HK-2 (cell line): ENCODE results near the gene USO1.

Experiments used
- DNase-seq: peaks from one replicate; pipeline ENCODE4 v3.0.0-alpha.2; 2018; ENCODE audit not compliant: unreplicated experiment

The USO1 gene

DNA sequence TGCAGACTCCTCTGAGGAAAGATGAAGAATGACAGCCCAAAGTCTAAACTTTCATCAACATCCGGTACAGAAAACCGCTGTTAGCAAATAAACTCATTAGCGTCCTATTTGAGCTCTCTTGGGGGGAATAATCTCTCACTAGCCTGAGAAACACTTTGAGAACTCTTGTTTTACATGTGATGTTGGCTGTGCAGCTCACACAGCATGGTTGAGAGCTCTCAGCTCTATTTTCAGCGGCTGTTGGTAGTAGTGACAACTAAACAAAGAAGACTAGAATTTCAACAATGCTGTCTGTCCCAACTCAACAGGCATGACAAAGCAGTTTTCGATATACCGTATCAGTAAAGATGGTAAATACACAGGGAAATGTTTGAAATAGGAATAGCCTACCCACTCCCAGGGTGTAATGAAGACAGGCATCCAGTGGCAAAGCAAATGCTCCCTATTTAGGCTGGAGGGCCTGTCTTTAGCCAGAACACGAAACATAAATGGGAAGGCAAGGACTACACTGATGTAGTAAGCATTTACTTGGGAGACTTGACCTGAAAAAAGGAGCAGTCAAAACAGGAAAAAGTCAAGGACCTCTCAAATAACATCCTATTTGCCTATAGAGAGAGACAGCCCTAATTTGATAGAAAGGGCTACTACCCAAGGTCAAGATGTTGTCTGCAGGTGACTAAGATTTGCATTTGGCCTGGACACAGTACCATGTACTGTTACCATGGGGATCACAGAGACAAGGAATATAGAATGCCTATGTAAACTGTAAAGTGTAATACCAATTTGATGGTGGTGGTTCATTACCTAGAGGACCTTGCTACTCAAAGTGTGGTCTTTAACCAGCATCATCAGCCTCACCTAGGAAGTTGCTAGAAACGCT is 117.5 kb downstream of the USO1 start:
- DNase-seq, result no peak

DNA sequence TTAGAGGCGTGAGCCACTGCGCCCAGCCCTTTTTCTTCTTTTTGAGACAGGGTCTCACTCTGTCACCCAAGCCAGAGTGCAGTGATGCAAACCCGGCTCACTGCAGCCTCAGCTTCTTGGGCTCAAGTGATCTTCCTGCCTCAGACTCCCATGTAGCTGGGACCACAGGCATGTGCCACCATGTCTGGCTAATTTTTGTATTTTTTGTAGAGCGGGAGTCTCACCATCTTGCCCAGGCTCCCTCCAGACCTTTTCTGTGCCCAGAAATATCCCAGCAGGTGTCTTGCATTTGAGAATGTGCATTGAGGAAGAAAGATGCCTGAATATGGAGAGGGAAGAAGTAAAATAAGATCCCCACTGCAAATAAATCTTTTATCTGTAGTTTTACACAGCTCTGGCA is 119.2 kb downstream of the USO1 start:
- DNase-seq, result no peak

DNA sequence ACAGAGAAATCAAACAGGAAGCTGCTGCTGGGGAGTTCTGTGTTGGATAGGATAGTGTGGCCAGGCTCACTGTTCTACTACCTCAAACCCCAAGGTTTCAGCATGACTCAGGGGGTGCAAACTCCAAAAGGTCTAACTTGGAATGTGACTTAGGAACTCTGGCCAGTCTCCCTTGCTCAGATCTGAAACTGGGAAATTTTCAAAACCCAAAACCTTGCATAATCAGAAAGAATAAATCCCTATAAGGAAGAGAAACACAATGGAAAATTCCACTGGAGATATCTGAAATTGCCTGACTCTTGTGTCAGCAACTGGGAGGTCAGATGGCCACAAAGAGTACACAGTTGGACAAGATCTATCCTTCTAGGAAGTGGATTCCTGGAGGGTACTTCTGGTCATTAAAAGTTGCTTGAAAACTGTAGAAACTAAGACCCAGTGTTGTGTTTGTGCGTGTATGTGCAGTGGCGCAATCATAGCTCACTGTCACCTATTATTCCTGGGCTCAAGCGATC is 119.8 kb downstream of the USO1 start:
- no peak for DNase-seq

DNA sequence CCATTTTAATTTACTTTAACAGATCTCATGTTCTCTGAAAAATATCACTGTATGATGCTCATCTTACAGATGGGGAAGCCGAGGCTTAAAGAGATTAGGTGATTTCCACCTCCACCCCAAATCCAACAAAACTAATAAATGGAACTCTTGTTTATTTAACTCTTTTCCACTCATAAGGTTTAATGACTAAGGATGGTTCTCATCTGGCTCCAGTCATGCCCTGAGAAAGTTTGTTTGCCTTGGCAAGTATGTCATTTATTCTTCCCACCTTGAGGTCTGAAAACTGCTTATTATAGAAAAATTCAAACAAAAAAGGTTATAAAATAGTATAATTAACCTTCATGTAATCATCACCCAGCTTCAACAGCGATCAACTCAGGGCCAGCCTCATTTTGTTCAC is 121.6 kb downstream of the USO1 start:
- no peak for DNase-seq

DNA sequence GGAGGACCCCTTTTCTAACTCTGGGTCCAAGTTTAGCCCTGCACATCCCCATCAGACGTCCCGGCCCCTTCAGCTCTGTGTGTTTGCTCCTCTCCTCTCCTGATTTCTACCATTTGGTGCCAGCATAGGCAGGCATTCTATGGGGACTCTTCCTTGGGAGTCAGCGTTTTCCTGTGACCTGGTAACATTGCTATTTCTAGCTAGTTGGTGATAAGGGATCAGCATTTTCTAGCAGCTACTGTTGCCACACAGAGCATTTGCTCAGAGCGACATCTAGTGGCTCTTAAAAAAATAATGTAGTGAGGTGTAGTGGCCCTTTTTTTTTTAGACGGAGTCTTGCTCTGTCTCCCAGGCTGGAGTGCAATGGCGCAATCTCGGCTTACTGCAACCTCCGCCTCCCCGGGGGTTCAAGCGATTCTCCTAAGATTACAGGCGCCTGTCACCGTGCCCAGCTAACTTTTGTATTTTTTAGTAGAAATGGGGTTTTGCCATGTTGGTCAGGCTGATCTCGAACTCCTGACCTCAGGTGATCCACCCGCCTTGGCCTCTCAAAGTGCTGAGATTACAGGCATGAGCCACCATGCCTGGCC is 123.9 kb downstream of the USO1 start:
- DNase-seq, result peak; percentile 35

DNA sequence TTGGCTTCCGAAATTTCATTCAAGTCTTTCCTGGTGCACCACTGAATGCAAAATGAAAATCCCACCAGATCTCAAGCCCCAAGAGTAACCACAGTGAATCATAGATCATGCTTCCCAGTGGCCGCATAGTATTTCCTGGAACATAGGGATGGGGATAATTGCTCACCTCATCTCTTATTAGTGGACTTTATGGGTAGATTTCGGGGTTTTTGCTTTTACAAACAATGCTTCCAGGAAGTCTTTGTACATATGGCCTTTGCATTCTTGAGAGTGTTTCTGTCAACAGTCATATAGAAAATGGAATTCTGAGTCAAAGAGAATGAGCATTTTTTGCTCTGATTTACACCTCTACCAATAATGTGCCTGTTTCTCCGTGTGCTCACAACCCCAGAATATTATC is 124.5 kb downstream of the USO1 start:
- no peak for DNase-seq

DNA sequence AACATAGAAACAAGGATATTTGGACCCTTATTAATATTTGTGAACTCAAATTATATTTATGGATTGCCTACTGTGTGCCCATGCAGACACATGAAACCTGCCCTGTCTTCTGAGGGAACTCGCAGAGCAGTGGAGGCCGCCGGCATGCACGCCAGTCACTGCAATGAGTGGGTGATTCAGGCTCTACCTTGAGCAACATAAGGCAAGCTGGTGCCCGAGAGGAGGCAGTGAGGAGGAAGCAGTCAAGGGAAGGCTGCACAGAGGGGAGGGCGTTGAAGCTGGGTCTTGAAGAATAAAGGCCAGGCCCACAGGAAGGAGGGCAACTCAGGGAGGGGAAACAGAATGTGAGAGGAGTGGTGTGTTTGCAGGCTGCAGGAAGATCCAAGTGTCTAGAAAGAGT is 125.1 kb downstream of the USO1 start:
- peak; percentile 2 for DNase-seq

DNA sequence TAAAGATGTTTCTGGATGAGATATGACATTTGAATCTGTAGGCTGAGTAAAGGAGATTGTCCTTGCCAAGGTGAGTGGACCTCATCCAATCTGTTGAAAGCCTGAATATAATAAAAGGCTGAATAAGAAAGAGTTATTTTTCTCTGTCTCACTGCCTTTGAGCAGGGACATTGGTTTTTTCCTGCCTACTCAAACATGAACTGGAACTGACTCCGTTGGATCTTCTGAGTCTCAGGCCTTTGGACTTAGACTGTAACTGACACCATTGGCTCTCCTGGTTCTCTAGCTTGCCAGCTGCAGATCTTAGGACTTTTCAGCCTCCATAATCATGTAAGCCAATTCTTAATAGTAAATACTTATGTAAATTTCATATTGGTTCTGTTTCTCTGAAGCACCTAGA is 134.3 kb downstream of the USO1 start:
- no peak for DNase-seq

DNA sequence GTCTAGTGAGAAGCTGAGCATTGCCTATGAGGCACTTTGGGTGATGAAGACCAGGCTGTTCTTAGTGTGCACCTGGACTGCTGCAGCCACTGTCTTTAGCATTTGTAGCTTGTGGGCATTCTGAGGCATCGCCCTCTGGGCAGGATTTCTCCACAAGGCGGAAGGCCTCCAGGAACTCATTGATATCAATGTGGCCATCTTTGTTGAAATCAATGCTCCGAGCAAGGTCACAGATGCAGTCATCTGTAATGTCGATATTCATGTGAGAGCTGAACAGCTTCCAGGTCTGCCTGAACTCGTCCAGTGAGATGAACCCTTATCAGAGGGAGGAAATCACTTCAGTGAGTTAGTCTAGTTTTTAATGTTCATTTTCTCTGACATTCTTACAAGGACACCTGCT is 136.2 kb downstream of the USO1 start:
- DNase-seq, result no peak
